HT-29 (cell line): ENCODE data around the gene EXOC4. TPM values are rescaled to one million over a fixed set of nuclear protein-coding genes. Genes with fewer than 3 reads are reported as not detected.
"Not testable (repeated sequence)": the region's sequence is repeated elsewhere in the genome, so short reads cannot be mapped to it uniquely, and the experiment has no call there.

Experiments
- DNase-seq: peaks from one replicate; pipeline ENCODE4 v3.0.0-alpha.2; 2015; ENCODE audit warnings: low spot score
- total RNA-seq: library from RNA; depleted of rRNA; stranded (reverse); fragments of >200 nt; shearing (Covaris generic); gene quantifications from 2 replicates; pipeline ENCODE4 v1.2.3, GENCODE V29; 2014

The EXOC4 gene
- total RNA-seq, 1 experiment from 2014 or later = 59.8 TPM

DNA sequence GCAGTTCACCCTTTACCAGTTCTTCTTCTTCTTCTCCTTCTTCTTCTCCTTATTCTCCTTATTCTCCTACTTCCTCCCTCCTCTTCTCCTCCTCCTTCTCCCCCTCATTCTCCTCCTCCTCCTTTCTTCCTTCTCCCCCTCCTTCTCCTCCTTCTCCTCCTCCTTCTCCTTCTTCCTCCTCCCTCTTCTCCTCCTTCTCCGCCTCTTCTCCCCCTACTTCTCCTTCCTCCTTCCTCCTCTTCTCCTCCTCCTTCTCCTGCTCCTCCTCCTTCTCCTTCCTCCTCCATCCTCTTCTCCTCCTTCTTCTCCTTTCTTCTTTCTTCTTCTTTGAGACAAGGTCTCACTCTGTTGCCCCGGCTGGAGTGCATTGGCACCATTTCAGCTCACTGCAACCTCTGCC lies 816.3 kb downstream of the EXOC4 start:
- no peak for DNase-seq

DNA sequence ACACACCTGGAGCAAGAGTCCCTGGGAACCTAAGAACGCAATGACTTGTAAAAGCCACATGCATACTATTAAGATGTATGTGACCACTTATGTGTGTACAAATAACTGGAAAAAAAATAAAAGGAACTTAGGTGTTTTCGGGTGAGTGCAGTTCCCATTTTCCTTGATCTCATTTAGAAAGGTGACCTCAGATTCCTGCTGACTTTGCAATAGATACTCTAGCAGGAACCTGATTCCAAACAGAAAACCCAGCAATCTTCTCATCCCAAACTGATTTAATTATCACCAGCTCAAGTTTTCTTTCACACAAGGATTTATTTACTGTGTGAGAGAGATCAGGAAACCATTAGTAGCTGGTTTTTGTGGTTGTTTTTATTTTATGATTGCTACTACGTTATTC lies 817.8 kb downstream of the EXOC4 start:
- DNase-seq = no peak

DNA sequence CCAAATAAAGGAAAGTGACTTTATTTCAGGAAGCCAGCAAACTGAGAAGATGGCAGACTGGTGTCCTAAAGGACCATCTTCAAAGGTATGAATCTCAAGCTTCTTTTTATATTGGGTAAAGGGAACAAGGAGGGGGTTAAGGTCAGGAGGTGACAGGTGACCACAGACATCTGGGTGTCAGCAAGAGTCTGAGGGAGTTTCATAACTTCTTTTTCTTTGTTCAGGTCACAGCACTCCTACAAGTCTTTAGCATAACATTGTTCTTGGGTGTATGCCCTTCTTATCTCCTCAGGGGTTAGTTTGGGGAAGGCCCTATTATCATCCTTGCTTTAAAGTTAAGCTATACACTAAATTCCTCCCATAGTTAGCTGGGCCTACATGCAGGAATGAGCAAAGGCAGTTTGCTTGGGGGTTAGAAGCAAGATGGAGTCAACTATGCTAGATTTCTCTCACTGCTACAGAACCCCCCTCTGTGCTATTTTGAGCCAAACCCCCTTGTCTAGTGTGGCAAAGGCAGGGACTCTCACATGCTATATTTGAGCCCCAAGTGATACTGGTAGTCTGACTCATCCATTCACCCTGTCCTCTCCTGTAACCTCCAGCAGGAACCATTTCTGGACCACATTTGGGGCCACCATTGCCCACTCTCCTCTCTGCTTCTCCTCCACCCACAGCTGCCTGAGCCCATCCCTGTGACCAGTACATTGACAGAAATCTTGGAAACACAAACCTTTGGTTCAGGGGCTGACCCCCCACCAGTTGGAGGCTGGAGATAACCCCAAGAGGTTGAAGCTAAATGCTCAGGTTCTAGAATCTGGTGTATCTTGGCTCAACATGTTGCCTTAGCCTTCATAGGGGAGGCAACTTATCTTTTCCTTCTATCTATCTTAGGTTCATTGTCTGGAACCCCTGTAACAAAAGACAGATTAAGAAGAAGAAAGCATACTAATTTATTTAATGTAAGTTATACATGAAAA lies 818.8 kb downstream of the EXOC4 start:
- no peak for DNase-seq

GRCh38 chr7:134073276-134073675 lies 820.4 kb downstream of the EXOC4 start:
- no peak for DNase-seq

- no peak for DNase-seq
These were observed 822.9 kb downstream of the EXOC4 start for GRCh38 chr7:134075799-134076198.

DNA sequence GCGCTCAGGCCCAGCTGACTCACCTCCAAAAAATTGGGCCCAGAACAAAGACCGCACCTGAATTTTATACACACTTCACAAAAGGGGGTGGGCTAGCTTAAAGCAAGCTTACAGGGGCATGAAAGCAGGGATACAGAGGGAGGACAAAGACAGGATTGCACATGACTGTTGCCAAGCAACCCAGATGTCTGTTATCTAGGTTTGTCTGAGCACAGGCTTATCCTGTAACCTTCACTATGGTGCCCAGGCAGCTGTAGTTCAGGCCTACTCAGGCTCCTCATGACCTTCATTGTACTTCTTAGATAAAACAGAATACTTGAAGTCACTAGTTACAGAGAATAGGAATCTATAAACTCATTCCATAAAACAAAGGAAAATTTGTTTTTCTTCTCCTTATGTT lies 824.7 kb downstream of the EXOC4 start:
- DNase-seq = not testable (repeated sequence)

DNA sequence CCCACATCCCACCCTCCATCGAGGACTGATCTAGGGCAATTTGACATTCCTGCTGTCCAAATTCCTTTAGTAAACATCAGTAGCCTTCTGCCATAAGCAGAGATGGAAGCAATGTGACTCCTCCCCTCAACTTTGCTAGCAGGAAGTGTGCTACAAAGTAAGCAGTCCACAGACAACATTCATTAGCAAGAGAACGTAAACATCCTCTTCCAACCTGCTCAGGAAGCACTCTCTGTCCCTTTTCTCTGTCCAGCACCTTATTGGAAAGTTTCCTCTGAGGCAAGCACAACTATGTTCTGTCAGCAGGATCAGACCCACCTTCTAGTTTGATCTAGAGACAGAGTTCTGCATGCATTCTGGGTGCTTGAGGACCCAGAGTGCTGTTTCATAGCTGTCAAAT lies 826.1 kb downstream of the EXOC4 start:
- peak; percentile 14 for DNase-seq

GRCh38 chr7:134081695-134082094 lies 828.8 kb downstream of the EXOC4 start:
- no peak for DNase-seq

DNA sequence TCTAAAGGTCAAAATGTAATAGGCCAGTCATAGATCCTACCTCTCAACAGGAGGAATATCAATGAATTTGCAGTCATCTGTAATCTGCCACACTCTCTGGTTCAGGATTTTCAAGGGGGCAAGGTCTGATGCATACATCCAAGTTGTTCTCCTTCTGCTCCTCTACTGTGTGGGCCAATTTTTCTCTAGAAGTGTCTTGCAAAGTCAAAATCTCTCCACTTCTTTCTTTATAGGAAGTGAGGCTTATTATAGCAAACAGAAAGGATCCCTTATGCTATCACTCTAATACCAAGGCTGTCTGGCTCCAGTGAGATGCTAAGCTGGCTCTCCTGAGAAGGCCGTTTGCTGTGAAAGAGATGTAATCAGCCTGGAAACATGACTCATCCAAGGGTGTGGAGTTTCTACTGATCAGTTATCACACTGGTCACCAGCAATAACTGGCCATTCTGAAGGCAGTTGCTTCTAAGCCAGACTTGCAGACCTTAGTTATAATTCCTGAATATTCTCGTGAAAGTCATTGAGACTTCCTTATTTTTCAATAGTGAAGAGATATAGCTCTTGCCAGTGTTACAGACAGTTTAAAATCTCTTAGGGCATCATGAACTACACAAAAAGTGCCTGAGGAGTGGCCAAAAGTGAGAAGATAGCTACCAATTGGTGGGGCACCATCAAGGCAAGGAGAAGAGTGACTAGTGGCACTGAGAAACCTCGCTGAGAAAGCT lies 831.0 kb downstream of the EXOC4 start:
- peak; percentile 41 for DNase-seq

- no peak for DNase-seq
These were observed 831.7 kb downstream of the EXOC4 start for GRCh38 chr7:134084488-134085144.

- DNase-seq = no peak
These were observed 832.4 kb downstream of the EXOC4 start for GRCh38 chr7:134085311-134085710.

- DNase-seq = no peak
These were observed 834.3 kb downstream of the EXOC4 start for GRCh38 chr7:134086998-134087735.

DNA sequence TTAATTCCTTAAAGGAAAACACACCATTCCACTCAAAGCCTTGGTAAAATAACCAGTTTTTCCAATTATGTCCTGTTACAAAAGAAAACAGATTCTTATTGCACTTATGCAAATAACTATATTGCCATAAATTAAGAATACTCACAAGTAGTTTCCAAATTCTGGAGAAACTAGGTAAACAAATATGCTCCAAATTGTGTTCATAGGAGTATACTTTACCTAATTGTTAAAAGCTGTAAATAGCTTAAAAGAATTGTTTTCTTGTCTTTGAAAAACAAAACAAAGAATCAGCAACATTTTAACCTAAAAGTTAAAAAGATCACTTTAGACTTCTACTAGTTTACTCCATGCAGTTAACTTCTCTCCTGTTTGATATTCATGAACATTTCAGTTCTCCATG lies 835.3 kb downstream of the EXOC4 start:
- no peak for DNase-seq

GRCh38 chr7:134089446-134089845 lies 836.6 kb downstream of the EXOC4 start:
- no peak for DNase-seq

DNA sequence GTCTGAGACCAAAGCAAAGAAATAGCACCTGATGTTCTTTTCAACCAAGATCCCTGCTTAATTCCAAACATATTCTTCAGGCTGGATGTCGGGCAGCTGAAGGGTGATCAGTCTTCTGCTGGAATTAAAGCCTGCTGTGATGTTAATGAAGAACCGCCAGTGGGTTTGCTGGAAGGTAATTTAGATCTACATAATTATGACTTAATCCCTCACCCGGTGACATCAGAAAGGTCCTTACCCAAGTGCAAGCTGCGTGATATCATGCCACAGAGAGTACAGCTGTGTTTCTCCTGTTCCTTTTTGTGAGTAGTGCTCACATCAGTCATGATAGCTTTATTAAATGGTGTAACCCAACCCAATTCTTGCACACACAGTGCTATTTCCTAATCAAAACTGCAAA lies 845.2 kb downstream of the EXOC4 start:
- no peak for DNase-seq

DNA sequence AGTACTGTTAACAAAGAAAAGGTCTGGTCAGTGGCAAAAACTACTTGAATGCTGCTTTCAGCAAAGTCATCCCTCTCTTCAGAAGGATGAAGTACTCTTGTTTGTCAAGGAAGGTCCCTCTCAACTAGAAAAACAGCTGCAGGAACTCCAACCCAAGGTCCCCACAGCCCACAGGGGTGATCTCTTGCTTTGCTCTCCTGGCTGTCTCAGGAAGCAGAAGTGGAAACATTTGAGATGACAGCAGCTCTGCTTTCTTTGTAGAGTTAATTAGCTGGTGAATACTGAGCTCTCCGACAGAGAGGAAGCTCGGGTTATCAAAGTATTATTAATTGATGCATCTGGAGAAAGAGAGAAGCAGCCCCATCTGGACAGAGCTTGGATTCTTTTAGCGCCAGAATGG lies 848.8 kb downstream of the EXOC4 start:
- no peak for DNase-seq

- DNase-seq = no peak
These were observed 851.3 kb downstream of the EXOC4 start for GRCh38 chr7:134104166-134104565.

- DNase-seq = no peak
These were observed 853.0 kb downstream of the EXOC4 start for GRCh38 chr7:134105841-134106240.

DNA sequence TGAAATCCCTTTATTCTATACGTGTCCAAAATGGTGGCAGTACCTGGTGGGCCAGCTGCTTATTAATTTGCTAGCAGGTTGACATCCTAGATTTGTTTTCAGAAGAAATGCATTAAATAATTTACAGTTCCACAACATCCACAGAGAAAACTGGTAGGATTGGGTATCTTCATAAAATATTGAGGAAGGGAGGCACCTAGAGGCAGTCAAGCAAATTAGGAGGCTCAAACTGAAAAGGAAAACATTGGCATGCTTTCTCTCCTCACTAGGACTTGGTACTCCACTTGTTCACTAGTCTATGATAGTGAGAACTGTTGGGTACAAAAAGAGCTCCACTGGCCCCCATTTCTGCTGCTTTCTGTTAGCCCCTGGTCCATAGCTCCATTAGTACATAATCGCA lies 855.9 kb downstream of the EXOC4 start:
- no peak for DNase-seq

- DNase-seq = no peak
These were observed 860.8 kb downstream of the EXOC4 start for GRCh38 chr7:134113655-134114054.

DNA sequence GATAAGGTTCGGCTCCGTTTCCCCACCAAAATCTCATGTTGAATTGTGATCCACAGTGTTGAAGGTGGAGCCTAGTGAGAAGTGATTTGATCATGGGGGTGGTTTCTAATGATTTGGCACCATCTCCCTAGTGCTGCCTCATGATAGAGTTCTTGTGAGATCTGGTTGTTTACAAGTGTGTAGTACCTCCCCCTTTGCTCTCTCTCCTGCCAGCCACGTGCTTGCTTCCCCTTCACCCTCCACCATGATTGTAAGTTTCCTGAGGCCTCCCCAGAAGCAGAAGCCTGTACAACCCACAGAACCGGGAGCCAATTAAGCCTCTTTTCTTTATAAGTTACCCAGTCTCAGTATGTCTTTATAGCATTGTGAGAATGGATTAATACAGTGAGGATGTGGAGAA lies 862.1 kb downstream of the EXOC4 start:
- DNase-seq = no peak
